Measurements from ENCODE around the gene PRND. TPM values are rescaled to one million over a fixed set of nuclear protein-coding genes. Genes with fewer than 3 reads are reported as not detected.
"Not testable (repeated sequence)": the region's sequence is repeated elsewhere in the genome, so short reads cannot be mapped to it uniquely, and the experiment has no call there.

The PRND gene
- total and polyA plus RNA-seq, 2 of the 13 experiments (the other 11 are each of a cell fraction or from before 2014, with no cell fraction given): not detected

DNA sequence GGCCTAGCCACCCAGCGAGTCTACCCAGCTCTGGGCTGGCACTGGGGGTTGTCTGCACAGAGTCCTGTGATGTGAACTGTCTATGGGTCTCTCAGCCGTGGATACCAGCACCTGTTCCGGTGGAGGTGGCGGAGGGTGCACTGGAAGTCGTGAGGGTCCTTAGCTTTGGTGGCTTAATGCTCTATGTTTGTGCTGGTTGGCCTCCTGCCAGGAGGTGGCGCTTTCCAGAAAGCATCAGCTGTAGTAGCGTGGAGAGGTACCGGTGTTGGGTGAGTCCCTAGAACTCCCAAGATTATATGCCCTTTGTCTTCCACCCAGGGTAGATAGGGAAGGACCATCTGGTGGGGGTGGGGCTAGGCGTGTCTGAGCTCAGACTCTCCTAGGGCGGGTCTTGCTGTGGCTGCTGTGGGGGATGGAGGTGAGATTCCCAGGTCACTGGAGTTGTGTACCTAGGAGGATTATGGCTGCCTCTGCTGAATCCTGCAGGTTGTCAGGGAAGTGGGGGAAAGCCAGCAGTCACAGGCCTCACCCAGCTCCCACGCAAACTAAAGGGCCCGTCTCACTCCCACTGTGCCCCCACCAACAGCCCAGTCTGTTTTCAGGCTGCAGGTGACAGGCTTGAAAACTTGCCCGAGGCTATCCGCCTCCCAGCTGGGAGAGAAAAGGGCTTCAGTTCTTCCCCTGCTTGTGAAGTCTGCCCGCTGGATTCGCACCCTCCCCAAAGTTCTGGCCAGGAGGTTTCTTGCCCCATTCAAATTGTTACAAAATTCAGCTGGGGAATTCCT, 37.6 kb downstream of the PRND start:
- FAIRE-seq; CTCF ChIA-PET (ENCODE audit: low intra/inter-chr PET ratio, low total read pairs); BruUV-seq (replicated peaks); H3K27ac ChIP-seq (ENCODE audit: extremely low read length, insufficient read depth, low read length); H4K20me1 ChIP-seq (ENCODE audit: insufficient read depth, low read length); in situ Hi-C loops (cut with HindIII; ENCODE audit: extremely low pct_ligation_motif_present, low pct_unique_long_range_greater_than_20kb); H3K79me2 ChIP-seq (ENCODE audit: insufficient read depth, low read length); H3K9me3 ChIP-seq (ENCODE audit: low read length); intact Hi-C loops (cut with micrococcal nuclease; ENCODE audit: unreplicated experiment); H3K9ac ChIP-seq (ENCODE audit: insufficient read depth, low read depth, low read length); H3K27me3 ChIP-seq (ENCODE audit: control insufficient read depth in 1 of 2, insufficient read depth in 2 of 2, low read length in 2 of 2); H3K36me3 ChIP-seq (replicated peaks in 1 of 2; ENCODE audit: control insufficient read depth in 1 of 2, insufficient read depth in 2 of 2, low read length in 2 of 2): not testable (repeated sequence)
- Histone ChIP-seq H3K4me3 (replicated peaks in 1 of 3; ENCODE audit: insufficient read depth in 1 of 3, low read depth in 2 of 3, low read length in 3 of 3) (peak overlapping the region in 1 of 3 experiments; percentile 56; a peak in 3 of 6 replicates), H3K4me1 (ENCODE audit: insufficient read depth, low read length) (peaks cover 36% of the 10 kb centered on the region), H3K4me2 (ENCODE audit: low read depth, low read length) (peak overlapping the region; percentile 71), H2AFZ (ENCODE audit: low read length) (peak overlapping the region; percentile 35)
- POLR2A ChIA-PET: interaction anchor here (0.9 to 1.3 kb wide), 2 partner anchors 10 to 360 kb away, joined by 3 read pairs; no protein-coding TSS in a partner anchor
- peak; percentile 25 for ATAC-seq
- peak; percentile 48 for DNase-seq (ENCODE audit: low spot score)
- WGBS (ENCODE audit: low lambda C conversion rate): 36% methylated on average over 15 of the region's 16 CpGs
- TF ChIP-seq, protein P1, sequence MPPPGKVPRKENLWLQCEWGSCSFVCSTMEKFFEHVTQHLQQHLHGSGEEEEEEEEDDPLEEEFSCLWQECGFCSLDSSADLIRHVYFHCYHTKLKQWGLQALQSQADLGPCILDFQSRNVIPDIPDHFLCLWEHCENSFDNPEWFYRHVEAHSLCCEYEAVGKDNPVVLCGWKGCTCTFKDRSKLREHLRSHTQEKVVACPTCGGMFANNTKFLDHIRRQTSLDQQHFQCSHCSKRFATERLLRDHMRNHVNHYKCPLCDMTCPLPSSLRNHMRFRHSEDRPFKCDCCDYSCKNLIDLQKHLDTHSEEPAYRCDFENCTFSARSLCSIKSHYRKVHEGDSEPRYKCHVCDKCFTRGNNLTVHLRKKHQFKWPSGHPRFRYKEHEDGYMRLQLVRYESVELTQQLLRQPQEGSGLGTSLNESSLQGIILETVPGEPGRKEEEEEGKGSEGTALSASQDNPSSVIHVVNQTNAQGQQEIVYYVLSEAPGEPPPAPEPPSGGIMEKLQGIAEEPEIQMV (CRISPR knock-in tag; IDR thresholded peaks at IDR 0.05; ENCODE audit: low read depth): peak; percentile 54; the same call in 1 of the 2 replicates
- 0 out of 2 replicates have a peak, but pooled peaks have one; percentile 32 for TF ChIP-seq CBX5 (CRISPR knock-in tag; IDR thresholded peaks at IDR 0.05; ENCODE audit: borderline replicate concordance)
- peak; percentile 59; the same call in 1 of the 2 replicates for TF ChIP-seq MEF2D (CRISPR knock-in tag; IDR thresholded peaks at IDR 0.05)
- TF ChIP-seq, protein P2, sequence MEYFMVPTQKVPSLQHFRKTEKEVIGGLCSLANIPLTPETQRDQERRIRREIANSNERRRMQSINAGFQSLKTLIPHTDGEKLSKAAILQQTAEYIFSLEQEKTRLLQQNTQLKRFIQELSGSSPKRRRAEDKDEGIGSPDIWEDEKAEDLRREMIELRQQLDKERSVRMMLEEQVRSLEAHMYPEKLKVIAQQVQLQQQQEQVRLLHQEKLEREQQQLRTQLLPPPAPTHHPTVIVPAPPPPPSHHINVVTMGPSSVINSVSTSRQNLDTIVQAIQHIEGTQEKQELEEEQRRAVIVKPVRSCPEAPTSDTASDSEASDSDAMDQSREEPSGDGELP (IDR thresholded peaks at IDR 0.05; ENCODE audit: borderline replicate concordance, low read depth): peak; percentile 94
- TF ChIP-seq, protein P3, sequence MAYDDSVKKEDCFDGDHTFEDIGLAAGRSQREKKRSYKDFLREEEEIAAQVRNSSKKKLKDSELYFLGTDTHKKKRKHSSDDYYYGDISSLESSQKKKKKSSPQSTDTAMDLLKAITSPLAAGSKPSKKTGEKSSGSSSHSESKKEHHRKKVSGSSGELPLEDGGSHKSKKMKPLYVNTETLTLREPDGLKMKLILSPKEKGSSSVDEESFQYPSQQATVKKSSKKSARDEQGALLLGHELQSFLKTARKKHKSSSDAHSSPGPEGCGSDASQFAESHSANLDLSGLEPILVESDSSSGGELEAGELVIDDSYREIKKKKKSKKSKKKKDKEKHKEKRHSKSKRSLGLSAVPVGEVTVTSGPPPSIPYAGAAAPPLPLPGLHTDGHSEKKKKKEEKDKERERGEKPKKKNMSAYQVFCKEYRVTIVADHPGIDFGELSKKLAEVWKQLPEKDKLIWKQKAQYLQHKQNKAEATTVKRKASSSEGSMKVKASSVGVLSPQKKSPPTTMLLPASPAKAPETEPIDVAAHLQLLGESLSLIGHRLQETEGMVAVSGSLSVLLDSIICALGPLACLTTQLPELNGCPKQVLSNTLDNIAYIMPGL (CRISPR knock-in tag; IDR thresholded peaks at IDR 0.05; ENCODE audit: borderline replicate concordance in 1 of 2, low read depth in 1 of 2): peak; percentile 39 to 69; a peak in 1 of 4 replicates
- peak; percentile 33; the same call in 1 of the 2 replicates for TF ChIP-seq FOXO1 (CRISPR knock-in tag; IDR thresholded peaks at IDR 0.05)
- peak; percentile 36; the same call in 1 of the 2 replicates for TF ChIP-seq NRL (CRISPR knock-in tag; IDR thresholded peaks at IDR 0.05; ENCODE audit: borderline replicate concordance)
- TF ChIP-seq FOXA3 (CRISPR knock-in tag; IDR thresholded peaks at IDR 0.05): peak; percentile 9; the same call in 1 of the 2 replicates
- TF ChIP-seq ZNF891 (CRISPR knock-in tag; IDR thresholded peaks at IDR 0.05): peak; percentile 85
- peak in 1 of 2 experiments; percentile 34; a peak in 1 of 4 replicates for TF ChIP-seq KLF16 (CRISPR knock-in tag; IDR thresholded peaks at IDR 0.05)
- TF ChIP-seq SETDB1 (CRISPR knock-in tag; IDR thresholded peaks at IDR 0.05; ENCODE audit: borderline replicate concordance): 0 out of 2 replicates have a peak, but pooled peaks have one; percentile 9

All from HepG2 (cell line).